Fibroblast of lung (primary cell): Measurements from ENCODE around the gene DMAC2. TPM values are rescaled to one million over a fixed set of nuclear protein-coding genes. Genes with fewer than 3 reads are reported as not detected.
"Not testable (repeated sequence)": the region's sequence is repeated elsewhere in the genome, so short reads cannot be mapped to it uniquely, and the experiment has no call there.

Source experiments
- DNase-seq, 2 donors: peaks; one replicate each; pipeline versions ENCODE4 v3.0.0 to v3.0.0-alpha.2; 2010; ENCODE audit warnings: low read depth in 2 of 2
- H2AFZ ChIP-seq: 2 replicates; pipeline ENCODE4 v1.5.1; 2012; ENCODE audit warnings: low read length, control low read depth, inconsistent platforms
- H3K27ac ChIP-seq: 2 replicates; pipeline ENCODE4 v1.5.1; 2011; ENCODE audit warnings: low read length, control low read depth; ENCODE audit not compliant: insufficient read depth
- H3K27me3 ChIP-seq: 2 replicates; pipeline ENCODE4 v1.5.1; 2011; ENCODE audit warnings: mild to moderate bottlenecking, low read length; ENCODE audit not compliant: control insufficient read depth, insufficient read depth
- H3K36me3 ChIP-seq: 2 replicates; pipeline ENCODE4 v1.5.1; 2011; ENCODE audit warnings: low read length; ENCODE audit not compliant: control insufficient read depth, insufficient read depth
- H3K4me1 ChIP-seq: 2 replicates; pipeline ENCODE4 v1.5.1; 2011; ENCODE audit warnings: low read length; ENCODE audit not compliant: control insufficient read depth, insufficient read depth; ENCODE audit errors: extremely low read depth
- H3K4me2 ChIP-seq: 2 replicates; pipeline ENCODE4 v1.5.1; 2011; ENCODE audit warnings: low read length, control low read depth; ENCODE audit not compliant: insufficient read depth; ENCODE audit errors: extremely low read depth
- H3K4me3 ChIP-seq, 4 experiments: fragments of 200-600 bp in 1 of 4; sonication (generic) in 1 of 4; replicated peaks in 1 of 4; 2 replicates each; pipeline ENCODE4 v1.5.1; 2011 to 2016; ENCODE audit warnings: low read length in 4 of 4, low read depth in 3 of 4, mild to moderate bottlenecking in 3 of 4, control low read depth in 2 of 4, inconsistent platforms in 1 of 4, mixed read lengths in 1 of 4; ENCODE audit not compliant: insufficient read depth in 1 of 4; ENCODE audit errors: control extremely low read depth in 1 of 4
- H3K79me2 ChIP-seq: 2 replicates; pipeline ENCODE4 v1.5.1; 2012; ENCODE audit warnings: mild to moderate bottlenecking, low read length, inconsistent platforms; ENCODE audit not compliant: control insufficient read depth, insufficient read depth
- H3K9ac ChIP-seq: 2 replicates; pipeline ENCODE4 v1.5.1; 2011; ENCODE audit warnings: mild to moderate bottlenecking, low read length, control low read depth; ENCODE audit not compliant: insufficient read depth
- H3K9me3 ChIP-seq: 2 replicates; pipeline ENCODE4 v1.5.1; 2012; ENCODE audit warnings: low read depth, low read length; ENCODE audit not compliant: control insufficient read depth, insufficient read depth
- H4K20me1 ChIP-seq: 2 replicates; pipeline ENCODE4 v1.5.1; 2011; ENCODE audit warnings: low read length; ENCODE audit not compliant: control insufficient read depth, insufficient read depth; ENCODE audit errors: extremely low read depth
- EZH2 ChIP-seq: IDR thresholded peaks from 2 replicates; pipeline ENCODE4 v1.5.1; 2012; ENCODE audit warnings: low read length, control low read depth, mild to moderate bottlenecking; ENCODE audit errors: missing control alignments
- polyA minus RNA-seq: library from RNA; depleted of rRNA, polyadenylated mRNA; stranded (reverse); fragments of >200 nt; gene quantifications from 2 replicates; pipeline ENCODE4 v1.2.3, GENCODE V29; 2011; ENCODE audit warnings: low replicate concordance
- polyA plus RNA-seq, 2 donors: library from polyadenylated mRNA; depleted of rRNA in 1 of 2; stranded (reverse) in 1 of 2; unstranded in 1 of 2; fragments of >200 nt; gene quantifications; 2 replicates each; pipeline ENCODE4 v1.2.1, GENCODE V29; 2011 to 2012; ENCODE audit warnings: missing spikeins in 1 of 2
- total RNA-seq: library from RNA; depleted of rRNA; stranded (reverse); fragments of >200 nt; gene quantifications from 2 replicates; pipeline ENCODE4 v1.2.1, GENCODE V29; 2014
- TF ChIP-seq, protein P1 (sequence below), 2 donors: IDR thresholded peaks in 1 of 2; conservative IDR thresholded peaks in 1 of 2; 1 replicate in 1 of 2; 2 replicates in 1 of 2; pipeline ENCODE4 v1.5.1; 2011 to 2012; ENCODE audit warnings: low read length in 2 of 2, control low read depth in 1 of 2, inconsistent platforms in 1 of 2, low read depth in 1 of 2, mild to moderate bottlenecking in 1 of 2

The DMAC2 gene
- total RNA-seq = 29.5 and 31.0 TPM in 2 replicates
- polyA plus RNA-seq = 52.3 and 65.1 TPM in 2 replicates
- 42.0 and 56.8 TPM in 2 replicates for polyA plus RNA-seq (2012)
- 48.9 and 62.2 TPM in 2 replicates for polyA minus RNA-seq

DNA sequence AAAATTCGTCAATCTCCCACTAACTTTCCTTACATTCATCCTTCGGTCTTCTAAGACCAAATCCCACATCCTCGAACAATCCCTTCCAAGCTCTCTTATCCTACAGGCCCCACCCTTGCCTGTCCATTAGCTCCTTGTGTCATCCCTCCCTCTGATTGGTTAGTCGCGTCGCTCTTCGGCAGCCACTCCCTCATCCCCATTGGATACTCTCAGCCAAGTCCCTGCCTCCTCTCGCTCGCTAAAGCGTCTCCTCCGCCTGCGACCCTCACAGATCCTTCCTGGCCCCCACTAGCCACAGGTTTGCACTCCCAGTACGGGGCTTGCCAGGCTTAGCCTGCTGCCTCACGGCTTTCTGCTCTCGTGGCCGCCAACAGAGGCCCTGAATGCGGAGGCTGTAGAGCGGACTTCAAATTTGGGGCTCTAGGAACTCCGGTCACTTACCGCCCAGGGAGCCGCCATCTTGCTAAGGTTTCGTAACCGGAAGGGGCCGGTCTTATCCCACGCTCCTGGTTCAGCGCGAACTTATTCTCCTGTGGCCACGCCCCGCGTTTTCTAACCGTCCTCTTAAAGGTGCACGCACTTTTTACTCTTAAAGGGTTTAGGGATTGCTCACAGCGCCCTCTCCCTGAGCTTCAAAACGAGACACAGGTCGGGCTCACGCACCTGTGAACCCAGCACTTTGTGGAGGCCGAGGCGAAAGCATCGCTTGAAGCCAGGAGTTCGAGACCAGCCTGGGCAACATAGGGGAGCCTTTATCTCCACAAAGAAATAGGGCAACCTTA, at the start of gene DMAC2:
Gene DMAC2 (minus strand): TSS at position 472 of the 782 bp plus-strand sequence. CDS start 13 bp downstream, at position 459.
- peak within 1 kb of the TSS; percentile 99 for H3K27ac ChIP-seq
- peaks cover 3% of the 10 kb centered on the region for H3K79me2 ChIP-seq
- peak within 1 kb of the TSS; percentile 97 for H2AFZ ChIP-seq
- no peaks in the 10 kb centered on the region for H3K4me1 ChIP-seq
- no peaks in the 10 kb centered on the region for H3K9me3 ChIP-seq
- peak within 1 kb of the TSS; percentile 84 to 98 (median 92) for H3K4me3 ChIP-seq
- DNase-seq = peak; percentile 98
- TF ChIP-seq, protein P1, sequence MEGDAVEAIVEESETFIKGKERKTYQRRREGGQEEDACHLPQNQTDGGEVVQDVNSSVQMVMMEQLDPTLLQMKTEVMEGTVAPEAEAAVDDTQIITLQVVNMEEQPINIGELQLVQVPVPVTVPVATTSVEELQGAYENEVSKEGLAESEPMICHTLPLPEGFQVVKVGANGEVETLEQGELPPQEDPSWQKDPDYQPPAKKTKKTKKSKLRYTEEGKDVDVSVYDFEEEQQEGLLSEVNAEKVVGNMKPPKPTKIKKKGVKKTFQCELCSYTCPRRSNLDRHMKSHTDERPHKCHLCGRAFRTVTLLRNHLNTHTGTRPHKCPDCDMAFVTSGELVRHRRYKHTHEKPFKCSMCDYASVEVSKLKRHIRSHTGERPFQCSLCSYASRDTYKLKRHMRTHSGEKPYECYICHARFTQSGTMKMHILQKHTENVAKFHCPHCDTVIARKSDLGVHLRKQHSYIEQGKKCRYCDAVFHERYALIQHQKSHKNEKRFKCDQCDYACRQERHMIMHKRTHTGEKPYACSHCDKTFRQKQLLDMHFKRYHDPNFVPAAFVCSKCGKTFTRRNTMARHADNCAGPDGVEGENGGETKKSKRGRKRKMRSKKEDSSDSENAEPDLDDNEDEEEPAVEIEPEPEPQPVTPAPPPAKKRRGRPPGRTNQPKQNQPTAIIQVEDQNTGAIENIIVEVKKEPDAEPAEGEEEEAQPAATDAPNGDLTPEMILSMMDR (conservative IDR thresholded peaks at IDR 0.05 in 1 of 2, IDR thresholded peaks at IDR 0.05 in 1 of 2; ENCODE audit: low read depth in 1 of 2, low read length in 2 of 2) = peak in 1 of 2 donors; percentile 44
- no peak for TF ChIP-seq EZH2
- no peaks in the 10 kb centered on the region for H4K20me1 ChIP-seq
- H3K9ac ChIP-seq = peak within 1 kb of the TSS; percentile 89
- peaks cover 5% of the 10 kb centered on the region for H3K27me3 ChIP-seq
- peaks cover 2% of the 10 kb centered on the region for H3K36me3 ChIP-seq
- H3K4me2 ChIP-seq = peak within 1 kb of the TSS; percentile 99

DNA sequence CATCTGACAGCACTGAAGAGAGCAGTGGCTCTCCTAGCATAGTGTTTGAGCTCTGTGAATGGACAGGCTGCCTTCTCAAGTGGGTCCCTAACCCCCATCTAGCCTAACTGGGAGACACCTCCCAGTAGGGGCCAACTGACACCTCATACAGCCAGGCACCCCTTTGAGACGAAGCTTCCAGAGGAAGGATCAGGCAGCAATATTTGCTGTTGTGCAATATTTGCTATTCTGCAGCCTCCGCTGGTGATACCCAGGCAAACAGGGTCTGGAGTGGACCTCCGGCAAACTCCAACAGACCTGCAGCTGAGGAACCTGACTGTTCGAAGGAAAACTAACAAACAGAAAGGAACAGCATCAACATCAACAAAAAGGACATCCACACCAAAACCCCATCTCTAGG, 47.2 kb upstream of the DMAC2 start:
- H3K79me2 ChIP-seq, H2AFZ ChIP-seq, DNase-seq, H3K27ac ChIP-seq, H3K4me3 ChIP-seq, H3K36me3 ChIP-seq, H3K9ac ChIP-seq, H4K20me1 ChIP-seq, H3K4me2 ChIP-seq, H3K9me3 ChIP-seq, H3K4me1 ChIP-seq, H3K27me3 ChIP-seq: not testable (repeated sequence)

DNA sequence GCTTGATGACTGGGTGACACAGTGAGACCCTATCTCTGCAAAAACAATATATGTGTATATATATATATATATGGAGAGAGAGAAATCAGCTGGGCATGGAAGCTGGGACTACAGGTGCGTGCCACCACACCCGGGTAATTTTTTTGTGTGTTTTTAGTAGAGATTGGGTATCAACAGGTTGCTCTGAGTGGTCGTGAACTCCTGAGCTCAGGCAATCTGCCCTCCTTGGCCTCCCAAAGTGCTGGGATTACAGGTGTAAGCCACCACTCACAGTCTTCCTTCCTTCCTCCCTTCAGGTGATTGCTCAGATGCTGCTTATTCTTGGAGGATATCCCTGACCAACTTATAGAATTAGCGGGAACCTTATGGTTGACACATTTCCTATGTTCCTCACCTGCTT, 45.1 kb upstream of the DMAC2 start:
- no peak for DNase-seq
- Histone ChIP-seq H3K9me3 (no peaks in the 10 kb centered on the region), H3K4me3 (no peak overlapping the region), H2AFZ (no peak overlapping the region), H3K27ac (no peak overlapping the region), H4K20me1 (no peaks in the 10 kb centered on the region), H3K36me3 (no peaks in the 10 kb centered on the region), H3K4me1 (no peaks in the 10 kb centered on the region), H3K4me2 (no peak overlapping the region), H3K27me3 (no peaks in the 10 kb centered on the region), H3K9ac (no peak overlapping the region), H3K79me2 (no peaks in the 10 kb centered on the region)
- no peak for TF ChIP-seq EZH2
- TF ChIP-seq, protein P1 (conservative IDR thresholded peaks at IDR 0.05 in 1 of 2, IDR thresholded peaks at IDR 0.05 in 1 of 2; ENCODE audit: low read depth in 1 of 2, low read length in 2 of 2) = no peak
